HCT116 (cell line): ENCODE measurements around the gene MLPH. TPM values are rescaled to one million over a fixed set of nuclear protein-coding genes. Genes with fewer than 3 reads are reported as not detected.

ENCODE experiments used
- ATAC-seq: fragments of 200-7000 bp; cut with Tn5 transposase; 2 replicates; pipeline ENCODE4 v1.9.1; 2020; ENCODE audit warnings: mild to moderate bottlenecking, moderate library complexity
- BruUV-seq: library from RNA; stranded (reverse); fragments of 400-500 nt; replicated peaks from 2 replicates; lab custom pipeline; 2021; lab: Mats Ljungman, UMichigan
- CTCF ChIA-PET: fragments of 300-600 bp; sonication (Branson Sonifier 250); formaldehyde crosslinking; loops from one replicate; lab custom pipeline; 2021; ENCODE audit warnings: antibody characterized with exemption; lab: Charles Lee
- POLR2A ChIA-PET: fragments of 300-600, 350-600 bp; sonication (Branson Sonifier 250); formaldehyde crosslinking; loops from one replicate; lab custom pipeline; 2021; ENCODE audit warnings: antibody characterized with exemption; lab: Charles Lee
- RAD21 ChIA-PET, 2 experiments: fragments of 300-600 bp; sonication (Branson Sonifier 250); formaldehyde crosslinking; loops; one replicate each; lab custom pipeline; 2023; ENCODE audit warnings: low total read pairs in 2 of 2; ENCODE audit not compliant: uncharacterized antibody in 2 of 2, unreplicated experiment in 2 of 2, low non-redundant PET in 1 of 2; lab: Charles Lee
- DNase-seq: peaks from one replicate; pipeline ENCODE4 v3.0.0-alpha.2; 2010; ENCODE audit warnings: low read depth, low spot score
- H2AFZ ChIP-seq: fragments of 200-600 bp; shearing (Covaris generic), sonication (generic); 2 replicates; pipeline ENCODE4 v1.6.1; 2017; ENCODE audit warnings: low read depth, mixed run types, mixed read lengths, antibody characterized with exemption, low read length; ENCODE audit not compliant: poor library complexity, severe bottlenecking
- H3K27ac ChIP-seq: 2 replicates; pipeline ENCODE4 v1.5.1; 2012; ENCODE audit warnings: low read depth, low read length
- H3K27me3 ChIP-seq: fragments of 200-600 bp; sonication (generic); 2 replicates; pipeline ENCODE4 v1.6.1; 2016; ENCODE audit warnings: mixed run types, low read length, mixed read lengths; ENCODE audit not compliant: insufficient read depth
- H3K36me3 ChIP-seq, 2 experiments: fragments of 200-500 bp in 1 of 2; fragments of 200-600 bp in 1 of 2; sonication (Bioruptor generic) in 1 of 2; sonication (generic) in 1 of 2; 2 replicates each; pipeline versions ENCODE4 v1.5.1 to v1.6.1; 2014 to 2016; ENCODE audit warnings: low read length in 2 of 2, inconsistent platforms in 1 of 2, mixed read lengths in 1 of 2, mixed run types in 1 of 2; ENCODE audit not compliant: insufficient read depth in 2 of 2, control insufficient read depth in 1 of 2
- H3K4me1 ChIP-seq, 2 experiments: fragments of 200-600 bp in 1 of 2; sonication (generic) in 1 of 2; 2 replicates each; pipeline versions ENCODE4 v1.5.1 to v1.6.1; 2012 to 2017; ENCODE audit warnings: low read length in 2 of 2, inconsistent platforms in 1 of 2, mild to moderate bottlenecking in 1 of 2, mixed read lengths in 1 of 2, mixed run types in 1 of 2, moderate library complexity in 1 of 2; ENCODE audit not compliant: insufficient read depth in 2 of 2, control insufficient read depth in 1 of 2
- H3K4me2 ChIP-seq: fragments of 200-600 bp; sonication (generic); 2 replicates; pipeline ENCODE4 v1.6.1; 2017; ENCODE audit warnings: mixed run types, low read length, mixed read lengths
- H3K4me3 ChIP-seq, 2 experiments: fragments of 200-600 bp in 1 of 2; sonication (generic) in 1 of 2; replicated peaks in 1 of 2; 2 replicates each; pipeline ENCODE4 v1.5.1; 2011 to 2016; ENCODE audit warnings: low read length in 2 of 2, control low read depth in 1 of 2, low read depth in 1 of 2, mild to moderate bottlenecking in 1 of 2, mixed read lengths in 1 of 2, mixed run types in 1 of 2
- H3K79me2 ChIP-seq: fragments of 200-600 bp; sonication (generic); 2 replicates; pipeline ENCODE4 v1.6.1; 2017; ENCODE audit warnings: mild to moderate bottlenecking, mixed run types, low read length, moderate library complexity, mixed read lengths; ENCODE audit not compliant: insufficient read depth
- H3K9ac ChIP-seq: fragments of 200-600 bp; sonication (generic); 2 replicates; pipeline ENCODE4 v1.6.1; 2016; ENCODE audit warnings: low read length, mixed read lengths
- H3K9me2 ChIP-seq: fragments of 200-600 bp; sonication (generic), shearing (Covaris generic); 2 replicates; pipeline ENCODE4 v1.6.1; 2017; ENCODE audit warnings: mixed run types, mild to moderate bottlenecking, moderate library complexity; ENCODE audit not compliant: insufficient read depth
- H3K9me3 ChIP-seq, 2 experiments: fragments of 200-500 bp in 1 of 2; fragments of 200-600 bp in 1 of 2; sonication (Bioruptor generic) in 1 of 2; sonication (generic) in 1 of 2; 2 replicates each; pipeline ENCODE4 v1.6.1; 2014 to 2017; ENCODE audit warnings: low read length in 2 of 2, mixed read lengths in 2 of 2, inconsistent platforms in 1 of 2, low read depth in 1 of 2, mild to moderate bottlenecking in 1 of 2, mixed run types in 1 of 2, moderate library complexity in 1 of 2; ENCODE audit not compliant: control insufficient read depth in 1 of 2, insufficient read depth in 1 of 2
- H4K20me1 ChIP-seq: fragments of 200-600 bp; sonication (generic), shearing (Covaris generic); 2 replicates; pipeline ENCODE4 v1.6.1; 2017; ENCODE audit warnings: mixed run types, mild to moderate bottlenecking, moderate library complexity; ENCODE audit not compliant: insufficient read depth
- CBX3 ChIP-seq: IDR thresholded peaks from 2 replicates; pipeline ENCODE4 v1.6.1; 2012; ENCODE audit warnings: low read depth
- CEBPB ChIP-seq: IDR thresholded peaks from 2 replicates; pipeline ENCODE4 v1.6.1; 2012; ENCODE audit warnings: low read depth
- EGR1 ChIP-seq: IDR thresholded peaks from 2 replicates; pipeline ENCODE4 v1.6.1; 2012; ENCODE audit warnings: low read depth
- EZH2 ChIP-seq: fragments of 200-600 bp; sonication (generic); IDR thresholded peaks from 2 replicates; pipeline ENCODE4 v1.6.1; 2017; ENCODE audit warnings: antibody characterized with exemption, mixed run types
- EZH2phosphoT487 ChIP-seq: fragments of 200-600 bp; IDR thresholded peaks from 2 replicates; pipeline ENCODE4 v1.6.1; 2018; ENCODE audit warnings: antibody characterized with exemption, borderline replicate concordance
- JUND ChIP-seq: IDR thresholded peaks from 2 replicates; pipeline ENCODE4 v1.6.1; 2012
- RAD21 ChIP-seq: IDR thresholded peaks from 2 replicates; pipeline ENCODE4 v1.6.1; 2012; ENCODE audit warnings: low read depth, mild to moderate bottlenecking
- TCF7L2 ChIP-seq: IDR thresholded peaks from 2 replicates; pipeline ENCODE4 v1.7.0; 2011; ENCODE audit warnings: borderline replicate concordance, inconsistent platforms; ENCODE audit not compliant: insufficient read depth, insufficient read length; ENCODE audit errors: extremely low read depth
- YY1 ChIP-seq: IDR thresholded peaks from 2 replicates; pipeline ENCODE4 v1.6.1; 2011; ENCODE audit warnings: low read length, low read depth, moderate library complexity, mild to moderate bottlenecking; ENCODE audit not compliant: insufficient replicate concordance; ENCODE audit errors: extremely low read depth
- ZNF274 ChIP-seq: fragments of 200-500 bp; sonication (Bioruptor generic); IDR thresholded peaks from 2 replicates; pipeline ENCODE4 v1.6.1; 2014; ENCODE audit warnings: mild to moderate bottlenecking, low read depth, low read length, inconsistent platforms
- intact Hi-C: fragments of 100-400 bp; cut with micrococcal nuclease; formaldehyde crosslinking; loops from 2 replicates; pipeline ENCODE4 v1.10.0; 2022
- total RNA-seq: library from RNA; stranded (reverse); gene quantifications from one replicate; pipeline ENCODE4 v1.2.1, GENCODE V29; 2021; ENCODE audit not compliant: unreplicated experiment
- TF ChIP-seq, protein P1 (sequence below): IDR thresholded peaks from 2 replicates; pipeline ENCODE4 v1.6.1; 2012
- TF ChIP-seq, protein P2 (sequence below): IDR thresholded peaks from 2 replicates; pipeline ENCODE4 v1.6.1; 2011; ENCODE audit warnings: mild to moderate bottlenecking, low read length, moderate library complexity; ENCODE audit not compliant: insufficient replicate concordance; ENCODE audit errors: extremely low read depth
- TF ChIP-seq, protein P3 (sequence below), 3 experiments: fragments of 200-600 bp in 1 of 3; sonication (generic) in 1 of 3; IDR thresholded peaks in 2 of 3; conservative IDR thresholded peaks in 1 of 3; 2 replicates each; pipeline ENCODE4 v1.5.1; 2012 to 2017; ENCODE audit warnings: low read depth in 2 of 3, low read length in 2 of 3, antibody characterized with exemption in 1 of 3, borderline replicate concordance in 1 of 3, control low read depth in 1 of 3, mild to moderate bottlenecking in 1 of 3, mixed read lengths in 1 of 3, mixed run types in 1 of 3, moderate library complexity in 1 of 3; ENCODE audit not compliant: insufficient read depth in 1 of 3

MLPH gene
- total RNA-seq, 1 experiment from 2014 or later: 81.4 TPM

DNA sequence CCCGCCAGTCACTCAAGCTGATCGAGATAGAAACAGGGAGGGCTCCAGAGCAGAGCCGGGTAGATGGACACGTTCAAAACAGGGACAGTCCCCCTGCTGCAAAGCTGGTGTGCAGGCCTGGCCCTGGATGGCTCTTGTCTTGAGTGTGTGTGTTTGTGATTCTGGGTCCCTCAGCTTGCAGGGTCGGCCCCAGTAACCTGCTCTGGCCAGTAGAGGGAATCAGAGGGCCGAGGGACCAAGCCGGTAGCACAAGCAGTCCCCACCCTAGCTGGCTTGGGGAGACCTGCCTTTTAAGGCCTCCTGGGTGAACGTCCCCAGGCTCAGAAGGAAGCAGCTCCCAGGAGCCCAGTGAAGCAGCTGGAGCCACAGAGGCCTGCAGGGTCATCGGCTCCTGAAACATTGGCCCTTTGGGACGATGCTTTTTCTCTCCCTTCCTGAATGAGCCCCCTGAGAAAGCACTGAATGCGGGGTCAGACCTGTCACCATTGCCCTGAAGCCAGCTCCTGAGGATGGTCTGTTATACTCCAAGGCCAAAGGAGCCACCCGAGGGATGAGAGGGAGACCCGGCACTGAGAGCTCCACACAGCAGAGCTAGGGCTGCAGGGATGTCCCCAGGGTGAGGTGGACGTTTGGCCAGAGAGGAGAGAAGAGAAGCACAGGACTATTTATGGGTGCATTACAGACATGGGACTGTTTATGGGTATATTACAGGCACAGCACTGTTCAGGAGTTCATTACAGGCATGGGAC lies 15.4 kb upstream of the MLPH start:
- RAD21 ChIA-PET: interaction anchor here (0.7 to 2.6 kb wide), 5 partner anchors 41 to 100 kb away, joined by 3 to 16 read pairs (median 5); no protein-coding TSS in a partner anchor
- H4K20me1 ChIP-seq: no peaks in the 10 kb centered on the region
- no peak overlapping the region for H3K9ac ChIP-seq
- no peak overlapping the region for H3K4me2 ChIP-seq
- POLR2A ChIA-PET: no interaction called here
- intact Hi-C loops: loop anchor here (1.0 kb wide), 2 partner anchors 42 to 101 kb away; no protein-coding TSS in a partner anchor
- peaks cover 3 to 24% of the 10 kb centered on the region in 2 experiments; a peak in 3 of 4 replicates for H3K4me1 ChIP-seq
- no peak overlapping the region for H2AFZ ChIP-seq
- CTCF ChIA-PET: interaction anchor here (0.6 to 4.5 kb wide), 12 partner anchors 10 to 318 kb away, joined by 3 to 44 read pairs (median 3); no protein-coding TSS in a partner anchor
- H3K9me2 ChIP-seq: no peaks in the 10 kb centered on the region
- DNase-seq (peak; percentile 51), ATAC-seq (peak; percentile 77)
- no peaks in the 10 kb centered on the region for H3K36me3 ChIP-seq
- H3K27me3 ChIP-seq: no peaks in the 10 kb centered on the region
- TF ChIP-seq ZNF274 (no peak), TCF7L2 (no peak), YY1 (no peak), EZH2phosphoT487 (no peak), JUND (no peak), EGR1 (no peak), RAD21 (peak; percentile 94), CBX3 (no peak), EZH2 (no peak), CEBPB (no peak)
- TF ChIP-seq, protein P1, sequence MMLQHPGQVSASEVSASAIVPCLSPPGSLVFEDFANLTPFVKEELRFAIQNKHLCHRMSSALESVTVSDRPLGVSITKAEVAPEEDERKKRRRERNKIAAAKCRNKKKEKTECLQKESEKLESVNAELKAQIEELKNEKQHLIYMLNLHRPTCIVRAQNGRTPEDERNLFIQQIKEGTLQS: no peak
- TF ChIP-seq, protein P2, sequence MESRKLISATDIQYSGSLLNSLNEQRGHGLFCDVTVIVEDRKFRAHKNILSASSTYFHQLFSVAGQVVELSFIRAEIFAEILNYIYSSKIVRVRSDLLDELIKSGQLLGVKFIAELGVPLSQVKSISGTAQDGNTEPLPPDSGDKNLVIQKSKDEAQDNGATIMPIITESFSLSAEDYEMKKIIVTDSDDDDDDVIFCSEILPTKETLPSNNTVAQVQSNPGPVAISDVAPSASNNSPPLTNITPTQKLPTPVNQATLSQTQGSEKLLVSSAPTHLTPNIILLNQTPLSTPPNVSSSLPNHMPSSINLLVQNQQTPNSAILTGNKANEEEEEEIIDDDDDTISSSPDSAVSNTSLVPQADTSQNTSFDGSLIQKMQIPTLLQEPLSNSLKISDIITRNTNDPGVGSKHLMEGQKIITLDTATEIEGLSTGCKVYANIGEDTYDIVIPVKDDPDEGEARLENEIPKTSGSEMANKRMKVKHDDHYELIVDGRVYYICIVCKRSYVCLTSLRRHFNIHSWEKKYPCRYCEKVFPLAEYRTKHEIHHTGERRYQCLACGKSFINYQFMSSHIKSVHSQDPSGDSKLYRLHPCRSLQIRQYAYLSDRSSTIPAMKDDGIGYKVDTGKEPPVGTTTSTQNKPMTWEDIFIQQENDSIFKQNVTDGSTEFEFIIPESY: no peak
- TF ChIP-seq, protein P3, sequence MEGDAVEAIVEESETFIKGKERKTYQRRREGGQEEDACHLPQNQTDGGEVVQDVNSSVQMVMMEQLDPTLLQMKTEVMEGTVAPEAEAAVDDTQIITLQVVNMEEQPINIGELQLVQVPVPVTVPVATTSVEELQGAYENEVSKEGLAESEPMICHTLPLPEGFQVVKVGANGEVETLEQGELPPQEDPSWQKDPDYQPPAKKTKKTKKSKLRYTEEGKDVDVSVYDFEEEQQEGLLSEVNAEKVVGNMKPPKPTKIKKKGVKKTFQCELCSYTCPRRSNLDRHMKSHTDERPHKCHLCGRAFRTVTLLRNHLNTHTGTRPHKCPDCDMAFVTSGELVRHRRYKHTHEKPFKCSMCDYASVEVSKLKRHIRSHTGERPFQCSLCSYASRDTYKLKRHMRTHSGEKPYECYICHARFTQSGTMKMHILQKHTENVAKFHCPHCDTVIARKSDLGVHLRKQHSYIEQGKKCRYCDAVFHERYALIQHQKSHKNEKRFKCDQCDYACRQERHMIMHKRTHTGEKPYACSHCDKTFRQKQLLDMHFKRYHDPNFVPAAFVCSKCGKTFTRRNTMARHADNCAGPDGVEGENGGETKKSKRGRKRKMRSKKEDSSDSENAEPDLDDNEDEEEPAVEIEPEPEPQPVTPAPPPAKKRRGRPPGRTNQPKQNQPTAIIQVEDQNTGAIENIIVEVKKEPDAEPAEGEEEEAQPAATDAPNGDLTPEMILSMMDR (IDR thresholded peaks at IDR 0.05 in 2 of 3, conservative IDR thresholded peaks at IDR 0.05 in 1 of 3; ENCODE audit: borderline replicate concordance in 1 of 3, insufficient read depth in 1 of 3, low read depth in 2 of 3, low read length in 2 of 3): peak; percentile 87 to 91 (median 89)
- no peaks in the 10 kb centered on the region for H3K9me3 ChIP-seq
- H3K4me3 ChIP-seq: no peak overlapping the region
- BruUV-seq: no TSS peak
- no peak overlapping the region for H3K27ac ChIP-seq
- H3K79me2 ChIP-seq: no peaks in the 10 kb centered on the region
